Psoas muscle (tissue), 8 donors: ENCODE results near the gene ENDOV. TPM values are rescaled to one million over a fixed set of nuclear protein-coding genes. Genes with fewer than 3 reads are reported as not detected.

ENCODE experiments used
- ATAC-seq, 4 donors: fragments of 200-7000 bp; cut with Tn5 transposase; one replicate each; pipeline ENCODE4 v1.9.1; 2020; ENCODE audit warnings: moderate library complexity in 3 of 4, mild to moderate bottlenecking in 2 of 4
- DNase-seq, 2 donors: peaks; one replicate each; pipeline ENCODE4 v3.0.0-alpha.2; 2020
- H3K27ac ChIP-seq: fragments of 200-600 bp; one replicate; pipeline ENCODE4 v1.8.0; 2022
- H3K27me3 ChIP-seq, 3 donors: fragments of 200-600 bp in 1 of 3; one replicate each; pipeline versions ENCODE4 v1.6.1 to v1.8.0; 2013 to 2022; ENCODE audit warnings: low read length in 2 of 3, mild to moderate bottlenecking in 2 of 3, moderate library complexity in 1 of 3; ENCODE audit not compliant: insufficient read depth in 3 of 3
- H3K36me3 ChIP-seq, 2 donors: fragments of 200-600 bp in 1 of 2; one replicate each; pipeline versions ENCODE4 v1.6.1 to v1.8.0; 2013 to 2022; ENCODE audit warnings: low read depth in 1 of 2, mild to moderate bottlenecking in 1 of 2, moderate library complexity in 1 of 2; ENCODE audit not compliant: insufficient read depth in 1 of 2
- H3K4me1 ChIP-seq: fragments of 200-600 bp; one replicate; pipeline ENCODE4 v1.8.0; 2022
- H3K4me3 ChIP-seq: fragments of 200-600 bp; one replicate; pipeline ENCODE4 v1.8.0; 2022; ENCODE audit warnings: mild to moderate bottlenecking
- H3K9me3 ChIP-seq: fragments of 200-600 bp; one replicate; pipeline ENCODE4 v1.8.0; 2022
- CTCF ChIP-seq: fragments of 200-600 bp; IDR thresholded peaks from one replicate; pipeline ENCODE4 v1.8.0; 2022; ENCODE audit warnings: antibody characterized with exemption
- WGBS, 3 donors: extraction: QIAGEN DNeasy Blood & Tissue Kit; methylation state at CpG; one replicate each; pipeline versions ENCODE4 v1.1.6 to v1.1.7; 2013; 5-methylcytosine and 5-hydroxymethylcytosine counted together
- intact Hi-C, 2 donors: fragments of 100-400 bp; cut with DNase I; formaldehyde crosslinking; loops; one replicate each; pipeline versions ENCODE4 v1.11.0 to v1.14.2; 2022
- polyA plus RNA-seq, 3 donors: library from polyadenylated mRNA; stranded (reverse); fragments of 200-250 nt; gene quantifications; one replicate each; pipeline ENCODE4 v1.2.3, GENCODE V29; 2013
- total RNA-seq, 4 donors: library from RNA; stranded (reverse); fragmentation: NEBNext Ultra II Directional in 2 of 4; extraction: Animal tissue kit (Norgen Biotek cat#: 25700) in 2 of 4; gene quantifications; one replicate each; pipeline versions ENCODE4 v1.2.1 to v1.2.4, GENCODE V29; 2021 to 2023
- donor health status: healthy with polysubstance abuse.
- donor health status: DM: no; HTN: no; CAD: no; lungs with moderate emphysema.
- donor health status: Bipolar disorder and iron deficiency.
- donor health status: healthy.
- donor health status: DM: yes; HTN: yes; CAD: no.
- donor health status: DM: no; HTN: no; CAD: no.
- donor health status: DM: no; HTN: no; CAD: no.
- donor health status: DM: yes; HTN: yes; CAD: no.

Gene ENDOV
- total and polyA plus RNA-seq, 7 donors, result 12.0 to 24.3 (median 17.9) TPM

GRCh38 chr17:80445726-80446110 is 30.8 kb downstream of the ENDOV start:
- no peaks in the 10 kb centered on the region for H3K9me3 ChIP-seq
- H3K4me3 ChIP-seq, result no peak overlapping the region
- WGBS, 3 donors, result 34 to 40% (median 35%) methylated on average over 8 to 10 of the region's 10 CpGs
- DNase-seq, result peak in 1 of 2 donors; percentile 46
- H3K27me3 ChIP-seq, result peaks cover 0 to 2% (median 0%) of the 10 kb centered on the region in 3 donors
- ATAC-seq, result no peak
- no peak for TF ChIP-seq CTCF
- H3K36me3 ChIP-seq, result no peaks in the 10 kb centered on the region
- no peaks in the 10 kb centered on the region for H3K4me1 ChIP-seq
- intact Hi-C loops, result no loop called here
- H3K27ac ChIP-seq, result no peak overlapping the region

GRCh38 chr17:80446645-80447405 is 31.9 kb downstream of the ENDOV start:
- Histone ChIP-seq H3K27ac (no peak overlapping the region), H3K4me3 (no peak overlapping the region), H3K4me1 (no peaks in the 10 kb centered on the region), H3K27me3 (peaks cover 0 to 2% (median 0%) of the 10 kb centered on the region in 3 donors), H3K9me3 (no peaks in the 10 kb centered on the region), H3K36me3 (no peaks in the 10 kb centered on the region)
- ATAC-seq, result no peak
- DNase-seq, result peak in 1 of 2 donors; percentile 40
- intact Hi-C loops, result no loop called here
- 53 to 58% (median 57%) methylated on average over 11 to 12 of the region's 12 CpGs for WGBS, 3 donors
- TF ChIP-seq CTCF, result no peak

GRCh38 chr17:80447790-80448189 is 32.8 kb downstream of the ENDOV start:
- DNase-seq (no peak), ATAC-seq (no peak)
- H3K36me3 ChIP-seq, result no peaks in the 10 kb centered on the region
- WGBS, 3 donors, result 83 to 88% (median 85%) methylated on average over 4 of the region's 4 CpGs
- H3K27me3 ChIP-seq, result no peaks in the 10 kb centered on the region
- no peaks in the 10 kb centered on the region for H3K4me1 ChIP-seq
- no peak overlapping the region for H3K4me3 ChIP-seq
- no peak for TF ChIP-seq CTCF
- intact Hi-C loops, result no loop called here
- H3K9me3 ChIP-seq, result no peaks in the 10 kb centered on the region
- no peak overlapping the region for H3K27ac ChIP-seq

- H3K9me3 ChIP-seq, result no peaks in the 10 kb centered on the region
- H3K4me1 ChIP-seq, result peaks cover 9% of the 10 kb centered on the region
- DNase-seq, result peak in 1 of 2 donors; percentile 35
- intact Hi-C loops, result no loop called here
- ATAC-seq, result peak in 1 of 4 donors; percentile 18
- H3K36me3 ChIP-seq, result no peaks in the 10 kb centered on the region
- 58 to 70% (median 66%) methylated on average over 24 to 27 of the region's 27 CpGs for WGBS, 3 donors
- H3K27ac ChIP-seq, result no peak overlapping the region
- H3K27me3 ChIP-seq, result no peaks in the 10 kb centered on the region
- TF ChIP-seq CTCF, result no peak
- H3K4me3 ChIP-seq, result no peak overlapping the region
These were observed 34.4 kb downstream of the ENDOV start for GRCh38 chr17:80449194-80449929.
